HCT116 (cell line): ENCODE measurements around the gene NFX1.

Source experiments
- ELF1 ChIP-seq: IDR thresholded peaks from 2 replicates; pipeline ENCODE4 v1.6.1; 2012; ENCODE audit warnings: low read depth, borderline replicate concordance
- EZH2 ChIP-seq: fragments of 200-600 bp; sonication (generic); IDR thresholded peaks from 2 replicates; pipeline ENCODE4 v1.6.1; 2017; ENCODE audit warnings: antibody characterized with exemption, mixed run types
- EZH2phosphoT487 ChIP-seq: fragments of 200-600 bp; IDR thresholded peaks from 2 replicates; pipeline ENCODE4 v1.6.1; 2018; ENCODE audit warnings: antibody characterized with exemption, borderline replicate concordance
- FOSL1 ChIP-seq: IDR thresholded peaks from 2 replicates; pipeline ENCODE4 v1.6.1; 2012; ENCODE audit warnings: low read depth
- JUND ChIP-seq: IDR thresholded peaks from 2 replicates; pipeline ENCODE4 v1.6.1; 2012
- POLR2A ChIP-seq: IDR thresholded peaks from 2 replicates; pipeline ENCODE4 v1.7.0; 2011; ENCODE audit warnings: borderline replicate concordance; ENCODE audit not compliant: insufficient read depth, insufficient read length; ENCODE audit errors: extremely low read depth
- POLR2AphosphoS5 ChIP-seq: IDR thresholded peaks from 2 replicates; pipeline ENCODE4 v1.6.1; 2011; ENCODE audit warnings: mild to moderate bottlenecking, low read depth, low read length, moderate library complexity
- TF ChIP-seq, protein P1 (sequence below), 3 experiments: fragments of 200-600 bp in 1 of 3; sonication (generic) in 1 of 3; IDR thresholded peaks in 2 of 3; conservative IDR thresholded peaks in 1 of 3; 2 replicates each; pipeline ENCODE4 v1.5.1; 2012 to 2017; ENCODE audit warnings: low read depth in 2 of 3, low read length in 2 of 3, antibody characterized with exemption in 1 of 3, borderline replicate concordance in 1 of 3, control low read depth in 1 of 3, mild to moderate bottlenecking in 1 of 3, mixed read lengths in 1 of 3, mixed run types in 1 of 3, moderate library complexity in 1 of 3; ENCODE audit not compliant: insufficient read depth in 1 of 3
- TF ChIP-seq, protein P2 (sequence below): IDR thresholded peaks from 2 replicates; pipeline ENCODE4 v1.6.1; 2012
- TF ChIP-seq, protein P3 (sequence below): IDR thresholded peaks from 2 replicates; pipeline ENCODE4 v1.6.1; 2012; ENCODE audit warnings: low read depth
- TF ChIP-seq, protein P4 (sequence below): IDR thresholded peaks from 2 replicates; pipeline ENCODE4 v1.6.1; 2012

DNA sequence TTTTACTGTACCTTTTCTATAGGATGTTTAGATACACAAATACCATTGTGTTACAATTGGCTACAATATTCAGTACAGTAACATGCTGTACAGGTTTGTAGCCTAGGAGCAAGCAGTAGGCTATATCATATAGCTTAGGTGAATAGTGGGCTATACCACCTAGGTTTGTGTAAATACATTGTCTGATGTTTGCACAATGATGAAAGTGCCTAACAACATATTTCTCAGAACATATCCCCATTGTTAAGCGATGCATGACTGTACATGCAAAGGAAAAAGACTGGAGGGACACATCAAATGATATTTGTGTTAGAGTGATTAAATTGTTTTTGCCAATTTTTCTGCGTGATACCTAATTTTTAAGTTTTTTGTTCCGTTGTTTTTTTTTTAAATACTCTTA, 20.2 kb upstream of the NFX1 start:
- TF ChIP-seq, protein P1, sequence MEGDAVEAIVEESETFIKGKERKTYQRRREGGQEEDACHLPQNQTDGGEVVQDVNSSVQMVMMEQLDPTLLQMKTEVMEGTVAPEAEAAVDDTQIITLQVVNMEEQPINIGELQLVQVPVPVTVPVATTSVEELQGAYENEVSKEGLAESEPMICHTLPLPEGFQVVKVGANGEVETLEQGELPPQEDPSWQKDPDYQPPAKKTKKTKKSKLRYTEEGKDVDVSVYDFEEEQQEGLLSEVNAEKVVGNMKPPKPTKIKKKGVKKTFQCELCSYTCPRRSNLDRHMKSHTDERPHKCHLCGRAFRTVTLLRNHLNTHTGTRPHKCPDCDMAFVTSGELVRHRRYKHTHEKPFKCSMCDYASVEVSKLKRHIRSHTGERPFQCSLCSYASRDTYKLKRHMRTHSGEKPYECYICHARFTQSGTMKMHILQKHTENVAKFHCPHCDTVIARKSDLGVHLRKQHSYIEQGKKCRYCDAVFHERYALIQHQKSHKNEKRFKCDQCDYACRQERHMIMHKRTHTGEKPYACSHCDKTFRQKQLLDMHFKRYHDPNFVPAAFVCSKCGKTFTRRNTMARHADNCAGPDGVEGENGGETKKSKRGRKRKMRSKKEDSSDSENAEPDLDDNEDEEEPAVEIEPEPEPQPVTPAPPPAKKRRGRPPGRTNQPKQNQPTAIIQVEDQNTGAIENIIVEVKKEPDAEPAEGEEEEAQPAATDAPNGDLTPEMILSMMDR (IDR thresholded peaks at IDR 0.05 in 2 of 3, conservative IDR thresholded peaks at IDR 0.05 in 1 of 3; ENCODE audit: borderline replicate concordance in 1 of 3, insufficient read depth in 1 of 3, low read depth in 2 of 3, low read length in 2 of 3) = no peak
- TF ChIP-seq JUND (no peak), EZH2 (no peak), ELF1 (no peak), POLR2AphosphoS5 (no peak), FOSL1 (no peak), EZH2phosphoT487 (no peak), POLR2A (no peak)
- TF ChIP-seq, protein P2, sequence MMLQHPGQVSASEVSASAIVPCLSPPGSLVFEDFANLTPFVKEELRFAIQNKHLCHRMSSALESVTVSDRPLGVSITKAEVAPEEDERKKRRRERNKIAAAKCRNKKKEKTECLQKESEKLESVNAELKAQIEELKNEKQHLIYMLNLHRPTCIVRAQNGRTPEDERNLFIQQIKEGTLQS = no peak
- TF ChIP-seq, protein P3, sequence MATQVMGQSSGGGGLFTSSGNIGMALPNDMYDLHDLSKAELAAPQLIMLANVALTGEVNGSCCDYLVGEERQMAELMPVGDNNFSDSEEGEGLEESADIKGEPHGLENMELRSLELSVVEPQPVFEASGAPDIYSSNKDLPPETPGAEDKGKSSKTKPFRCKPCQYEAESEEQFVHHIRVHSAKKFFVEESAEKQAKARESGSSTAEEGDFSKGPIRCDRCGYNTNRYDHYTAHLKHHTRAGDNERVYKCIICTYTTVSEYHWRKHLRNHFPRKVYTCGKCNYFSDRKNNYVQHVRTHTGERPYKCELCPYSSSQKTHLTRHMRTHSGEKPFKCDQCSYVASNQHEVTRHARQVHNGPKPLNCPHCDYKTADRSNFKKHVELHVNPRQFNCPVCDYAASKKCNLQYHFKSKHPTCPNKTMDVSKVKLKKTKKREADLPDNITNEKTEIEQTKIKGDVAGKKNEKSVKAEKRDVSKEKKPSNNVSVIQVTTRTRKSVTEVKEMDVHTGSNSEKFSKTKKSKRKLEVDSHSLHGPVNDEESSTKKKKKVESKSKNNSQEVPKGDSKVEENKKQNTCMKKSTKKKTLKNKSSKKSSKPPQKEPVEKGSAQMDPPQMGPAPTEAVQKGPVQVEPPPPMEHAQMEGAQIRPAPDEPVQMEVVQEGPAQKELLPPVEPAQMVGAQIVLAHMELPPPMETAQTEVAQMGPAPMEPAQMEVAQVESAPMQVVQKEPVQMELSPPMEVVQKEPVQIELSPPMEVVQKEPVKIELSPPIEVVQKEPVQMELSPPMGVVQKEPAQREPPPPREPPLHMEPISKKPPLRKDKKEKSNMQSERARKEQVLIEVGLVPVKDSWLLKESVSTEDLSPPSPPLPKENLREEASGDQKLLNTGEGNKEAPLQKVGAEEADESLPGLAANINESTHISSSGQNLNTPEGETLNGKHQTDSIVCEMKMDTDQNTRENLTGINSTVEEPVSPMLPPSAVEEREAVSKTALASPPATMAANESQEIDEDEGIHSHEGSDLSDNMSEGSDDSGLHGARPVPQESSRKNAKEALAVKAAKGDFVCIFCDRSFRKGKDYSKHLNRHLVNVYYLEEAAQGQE = no peak
- TF ChIP-seq, protein P4, sequence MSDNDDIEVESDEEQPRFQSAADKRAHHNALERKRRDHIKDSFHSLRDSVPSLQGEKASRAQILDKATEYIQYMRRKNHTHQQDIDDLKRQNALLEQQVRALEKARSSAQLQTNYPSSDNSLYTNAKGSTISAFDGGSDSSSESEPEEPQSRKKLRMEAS = no peak
